HepG2 (cell line): Measurements from ENCODE around the gene THRB. TPM values are rescaled to one million over a fixed set of nuclear protein-coding genes. Genes with fewer than 3 reads are reported as not detected.

Source experiments
- BRCA1 ChIP-seq: sonication (generic); formaldehyde crosslinking; IDR thresholded peaks from 2 replicates; pipeline ENCODE4 v1.4.0; 2020; ENCODE audit warnings: missing genetic modification reagents
- GATAD2A ChIP-seq: IDR thresholded peaks from 2 replicates; pipeline ENCODE4 v1.6.1; 2016
- IRF1 ChIP-seq: sonication (generic); formaldehyde crosslinking; IDR thresholded peaks from 2 replicates; pipeline ENCODE4 v1.4.0; 2020; ENCODE audit warnings: low read depth, mild to moderate bottlenecking, missing genetic modification reagents
- IRF2 ChIP-seq: IDR thresholded peaks from 2 replicates; pipeline ENCODE4 v1.6.1; 2018; ENCODE audit warnings: missing genetic modification reagents, missing compliant biosample characterization
- KIAA2018 ChIP-seq: sonication (generic); formaldehyde crosslinking; IDR thresholded peaks from 2 replicates; pipeline ENCODE4 v1.5.0; 2020; ENCODE audit warnings: mild to moderate bottlenecking, missing genetic modification reagents, borderline replicate concordance
- MBNL3 ChIP-seq: fragments of 250-450 bp; sonication (Bioruptor Pico); conservative IDR thresholded peaks from 2 replicates; pipeline ENCODE4 v1.8.0; 2022; ENCODE audit warnings: mild to moderate bottlenecking, inconsistent platforms
- PRDM4 ChIP-seq: sonication (generic); formaldehyde crosslinking; IDR thresholded peaks from 2 replicates; pipeline ENCODE4 v1.9.0; 2021; ENCODE audit warnings: missing genetic modification reagents, borderline replicate concordance
- RBM22 ChIP-seq: fragments of 200-400 bp; formaldehyde crosslinking; optimal IDR thresholded peaks from 2 replicates; pipeline ENCODE3; 2017; ENCODE audit warnings: mild to moderate bottlenecking, low read length, moderate library complexity
- SPEN ChIP-seq: sonication (generic); formaldehyde crosslinking; IDR thresholded peaks from 2 replicates; pipeline ENCODE4 v1.5.1; 2020; ENCODE audit warnings: low read depth, mild to moderate bottlenecking, missing genetic modification reagents
- YEATS2 ChIP-seq: sonication (generic); formaldehyde crosslinking; IDR thresholded peaks from 2 replicates; pipeline ENCODE4 v1.4.0; 2020; ENCODE audit warnings: missing genetic modification reagents, borderline replicate concordance
- ZNF263 ChIP-seq: sonication (generic); formaldehyde crosslinking; IDR thresholded peaks from 2 replicates; pipeline ENCODE4 v1.4.0; 2020; ENCODE audit warnings: missing genetic modification reagents
- ZNF652 ChIP-seq: IDR thresholded peaks from 2 replicates; pipeline ENCODE4 v1.6.1; 2016; ENCODE audit warnings: low read depth, borderline replicate concordance
- ZNF775 ChIP-seq: sonication (generic); formaldehyde crosslinking; IDR thresholded peaks from 2 replicates; pipeline ENCODE4 v1.4.0; 2020; ENCODE audit warnings: missing genetic modification reagents, mild to moderate bottlenecking, moderate library complexity, borderline replicate concordance
- ZNF788 ChIP-seq: sonication (generic); formaldehyde crosslinking; IDR thresholded peaks from 2 replicates; pipeline ENCODE4 v1.5.0; 2020; ENCODE audit warnings: mild to moderate bottlenecking, missing genetic modification reagents, borderline replicate concordance
- polyA plus RNA-seq, 8 experiments: library from polyadenylated mRNA; depleted of rRNA in 3 of 8; stranded (reverse) in 7 of 8; unstranded in 1 of 8; fragments of >200 nt; fragmentation: Illumina TruSeq in 4 of 8; extraction: Trizol in 4 of 8; gene quantifications; 2 replicates each; pipeline versions ENCODE4 v1.2.1 to v1.2.3, GENCODE V29; 2011 to 2016; ENCODE audit warnings: low read depth in 4 of 8, missing spikeins in 1 of 8, mixed read lengths in 1 of 8; ENCODE audit not compliant: insufficient read depth in 1 of 8
- total RNA-seq, 5 experiments: library from RNA; depleted of rRNA; stranded (reverse); fragments of >200 nt; fragmentation: Illumina TruSeq; extraction: Trizol; gene quantifications; 2 replicates each; pipeline ENCODE4 v1.2.3, GENCODE V29; 2016; ENCODE audit warnings: low read depth in 1 of 5
- TF ChIP-seq, protein P1 (sequence below): sonication (generic); formaldehyde crosslinking; conservative IDR thresholded peaks from 2 replicates; pipeline ENCODE4 v1.8.0; 2022; ENCODE audit warnings: mild to moderate bottlenecking, moderate library complexity, missing genetic modification reagents

THRB gene
- total and polyA plus RNA-seq, 2 of the 13 experiments (the other 11 are each of a cell fraction or from before 2014, with no cell fraction given): 4.7 to 22.7 TPM

DNA sequence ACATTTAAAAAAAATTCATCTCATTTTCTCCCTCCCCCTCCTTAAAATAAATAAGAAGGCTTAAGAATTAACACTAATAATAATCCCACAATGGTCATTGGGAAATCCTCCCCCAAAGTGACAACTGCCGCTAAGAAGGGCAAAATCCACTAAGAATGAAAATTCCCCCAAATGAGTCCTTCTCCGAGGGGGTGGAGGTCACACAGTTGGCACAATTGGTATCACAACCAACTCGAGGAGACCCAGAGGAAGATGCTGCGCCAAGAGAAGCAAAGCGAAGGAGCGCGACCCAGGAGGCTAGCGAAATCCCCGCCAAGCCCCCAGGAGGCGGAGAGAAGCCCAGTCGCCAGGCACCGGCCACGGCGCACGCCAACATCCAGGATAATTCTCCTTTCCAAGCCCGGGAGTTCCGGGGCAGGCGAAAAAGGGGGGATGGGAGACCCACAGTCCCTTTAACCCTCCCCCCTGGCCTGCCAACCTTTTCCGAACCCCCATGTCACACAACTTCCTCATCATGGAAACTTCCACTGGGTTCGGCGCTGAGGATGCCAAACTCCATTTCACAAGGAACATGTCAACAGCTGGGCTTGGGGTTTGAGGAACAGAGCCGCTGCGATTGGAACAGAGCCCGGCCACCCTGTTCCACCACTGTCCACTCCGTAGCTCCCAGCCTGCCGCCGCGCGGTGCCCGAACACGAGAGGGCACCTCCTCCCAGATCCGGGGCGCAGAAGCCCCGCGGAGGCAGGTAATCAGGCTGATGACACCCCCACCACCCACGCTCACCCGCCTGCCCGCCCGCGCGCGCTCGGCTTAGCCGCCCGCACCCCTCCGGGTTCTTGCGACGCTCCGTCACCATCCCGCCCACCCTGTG, 668 bp downstream of the THRB start (continued):
- TF ChIP-seq ZNF775 (peak; percentile 40; the same call in 1 of the 2 replicates), PRDM4 (CRISPR knock-in tag) (no peak), ZNF652 (CRISPR knock-in tag) (no peak), MBNL3 (CRISPR knock-in tag) (no peak), KIAA2018 (0 out of 2 replicates have a peak, but pooled peaks have one; percentile 10), RBM22 (peak; percentile 17), GATAD2A (CRISPR knock-in tag) (peak; percentile 54), IRF1 (CRISPR knock-in tag) (no peak), IRF2 (CRISPR knock-in tag) (0 out of 2 replicates have a peak, but pooled peaks have one; percentile 10), SPEN (CRISPR knock-in tag) (no peak), YEATS2 (CRISPR knock-in tag) (no peak), ZNF788 (CRISPR knock-in tag) (peak; percentile 19; the same call in 1 of the 2 replicates), BRCA1 (CRISPR knock-in tag) (no peak), ZNF263 (CRISPR knock-in tag) (no peak)
- TF ChIP-seq, protein P1, sequence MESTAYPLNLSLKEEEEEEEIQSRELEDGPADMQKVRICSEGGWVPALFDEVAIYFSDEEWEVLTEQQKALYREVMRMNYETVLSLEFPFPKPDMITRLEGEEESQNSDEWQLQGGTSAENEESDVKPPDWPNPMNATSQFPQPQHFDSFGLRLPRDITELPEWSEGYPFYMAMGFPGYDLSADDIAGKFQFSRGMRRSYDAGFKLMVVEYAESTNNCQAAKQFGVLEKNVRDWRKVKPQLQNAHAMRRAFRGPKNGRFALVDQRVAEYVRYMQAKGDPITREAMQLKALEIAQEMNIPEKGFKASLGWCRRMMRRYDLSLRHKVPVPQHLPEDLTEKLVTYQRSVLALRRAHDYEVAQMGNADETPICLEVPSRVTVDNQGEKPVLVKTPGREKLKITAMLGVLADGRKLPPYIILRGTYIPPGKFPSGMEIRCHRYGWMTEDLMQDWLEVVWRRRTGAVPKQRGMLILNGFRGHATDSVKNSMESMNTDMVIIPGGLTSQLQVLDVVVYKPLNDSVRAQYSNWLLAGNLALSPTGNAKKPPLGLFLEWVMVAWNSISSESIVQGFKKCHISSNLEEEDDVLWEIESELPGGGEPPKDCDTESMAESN (CRISPR knock-in tag): 0 out of 2 replicates have a peak, but pooled peaks have one; percentile 34
